AG09319 (cell line): ENCODE measurements around the gene MT1B.
"Not testable (repeated sequence)": the region's sequence is repeated elsewhere in the genome, so short reads cannot be mapped to it uniquely, and the experiment has no call there.

ENCODE experiments used
- DNase-seq: peaks from one replicate; pipeline ENCODE4 v3.0.0-alpha.2; 2010; ENCODE audit warnings: low read depth; ENCODE audit errors: extremely low read depth
- CTCF ChIP-seq: IDR thresholded peaks from 2 replicates; pipeline ENCODE4 v1.5.1; 2011; ENCODE audit warnings: low read depth, mild to moderate bottlenecking, inconsistent platforms, low read length, moderate library complexity

The MT1B gene

GRCh38 chr16:56672761-56673536, 21.3 kb downstream of the MT1B start:
- TF ChIP-seq CTCF = no peak
- DNase-seq = no peak

- no peak for DNase-seq
- no peak; the same call in 1 of the 2 replicates for TF ChIP-seq CTCF
Measured at GRCh38 chr16:56673921-56674320, 22.2 kb downstream of the MT1B start.

- not testable (repeated sequence) for DNase-seq
Measured at GRCh38 chr16:56674570-56674969, 22.9 kb downstream of the MT1B start.

- DNase-seq = no peak
- no peak for TF ChIP-seq CTCF
Measured at GRCh38 chr16:56675685-56676210, 24.1 kb downstream of the MT1B start.

- TF ChIP-seq CTCF = no peak
- no peak for DNase-seq
Measured at GRCh38 chr16:56677474-56677873, 25.8 kb downstream of the MT1B start.

GRCh38 chr16:56679078-56679730, 27.5 kb downstream of the MT1B start:
- DNase-seq = no peak
- no peak for TF ChIP-seq CTCF

GRCh38 chr16:56679818-56680217, 28.1 kb downstream of the MT1B start:
- DNase-seq = no peak
- no peak for TF ChIP-seq CTCF
